ENCODE measurements around the gene NOTO.

Gene NOTO

DNA sequence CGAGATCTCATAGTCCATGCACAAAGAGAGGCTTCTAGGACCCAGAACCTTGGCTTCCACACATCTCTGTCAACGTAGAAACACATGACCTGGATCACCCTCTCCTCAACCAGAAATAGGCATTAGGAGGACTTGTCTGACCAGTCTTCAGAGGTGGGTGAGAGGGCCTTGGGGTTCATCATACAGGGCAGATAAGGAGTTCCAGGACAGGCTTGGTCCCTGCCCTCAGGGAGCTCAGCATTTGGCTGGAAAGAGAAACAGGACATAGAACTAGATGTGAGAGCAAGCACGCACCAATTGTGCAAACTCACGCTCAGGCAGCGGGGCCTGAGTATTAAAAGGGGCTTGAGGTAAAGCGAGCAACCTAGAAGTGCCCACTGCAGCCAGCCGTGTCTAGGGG, 28.6 kb upstream of the NOTO start:
- H3K4me1 ChIP-seq (ENCODE audit: control insufficient read depth, insufficient read depth, low read length) = peaks cover 11% of the 10 kb centered on the region
- H3K36me3 ChIP-seq (ENCODE audit: control insufficient read depth, insufficient read depth, low read length) = no peaks in the 10 kb centered on the region
- H3K27me3 ChIP-seq (ENCODE audit: control insufficient read depth, insufficient read depth, low read length, poor library complexity, severe bottlenecking) = peaks cover 54% of the 10 kb centered on the region
- H3K9me3 ChIP-seq (ENCODE audit: control insufficient read depth, low read length) = no peaks in the 10 kb centered on the region
- 90 to 93% methylated on average over 7 of the region's 7 CpGs for WGBS, 2 experiments
- no peak overlapping the region for H3K4me3 ChIP-seq (ENCODE audit: insufficient read depth, low read depth, low read length)
- H3K27ac ChIP-seq (ENCODE audit: insufficient read depth, low read depth, low read length, poor library complexity, severe bottlenecking) = no peak overlapping the region

DNA sequence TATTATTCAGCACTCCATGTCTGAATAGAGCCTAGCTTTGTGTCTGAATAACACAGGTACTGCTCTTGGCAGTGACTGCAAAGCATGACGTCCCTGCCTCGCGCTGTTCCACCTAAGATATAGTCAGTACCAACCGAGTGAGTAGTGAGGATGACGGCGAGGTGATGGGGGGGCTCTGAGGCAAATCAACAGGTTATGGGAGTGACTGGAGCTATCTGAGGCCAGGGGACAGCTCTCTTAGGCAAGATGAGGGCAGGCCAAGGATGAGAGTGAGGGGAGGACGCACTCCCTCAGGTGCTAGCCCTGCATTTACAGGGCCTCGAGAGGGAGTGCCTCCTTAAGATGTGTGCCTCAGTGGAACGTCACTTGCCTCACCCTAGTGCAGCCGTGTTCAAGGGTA, 28.1 kb upstream of the NOTO start:
- Histone ChIP-seq H3K36me3 (ENCODE audit: control insufficient read depth, insufficient read depth, low read length) (no peaks in the 10 kb centered on the region), H3K27ac (ENCODE audit: insufficient read depth, low read depth, low read length, poor library complexity, severe bottlenecking) (no peak overlapping the region), H3K9me3 (ENCODE audit: control insufficient read depth, low read length) (no peaks in the 10 kb centered on the region), H3K27me3 (ENCODE audit: control insufficient read depth, insufficient read depth, low read length, poor library complexity, severe bottlenecking) (peaks cover 55% of the 10 kb centered on the region), H3K4me3 (ENCODE audit: insufficient read depth, low read depth, low read length) (no peak overlapping the region), H3K4me1 (ENCODE audit: control insufficient read depth, insufficient read depth, low read length) (peaks cover 11% of the 10 kb centered on the region)
- WGBS, 2 experiments = 89 to 91% methylated on average over 10 of the region's 10 CpGs

DNA sequence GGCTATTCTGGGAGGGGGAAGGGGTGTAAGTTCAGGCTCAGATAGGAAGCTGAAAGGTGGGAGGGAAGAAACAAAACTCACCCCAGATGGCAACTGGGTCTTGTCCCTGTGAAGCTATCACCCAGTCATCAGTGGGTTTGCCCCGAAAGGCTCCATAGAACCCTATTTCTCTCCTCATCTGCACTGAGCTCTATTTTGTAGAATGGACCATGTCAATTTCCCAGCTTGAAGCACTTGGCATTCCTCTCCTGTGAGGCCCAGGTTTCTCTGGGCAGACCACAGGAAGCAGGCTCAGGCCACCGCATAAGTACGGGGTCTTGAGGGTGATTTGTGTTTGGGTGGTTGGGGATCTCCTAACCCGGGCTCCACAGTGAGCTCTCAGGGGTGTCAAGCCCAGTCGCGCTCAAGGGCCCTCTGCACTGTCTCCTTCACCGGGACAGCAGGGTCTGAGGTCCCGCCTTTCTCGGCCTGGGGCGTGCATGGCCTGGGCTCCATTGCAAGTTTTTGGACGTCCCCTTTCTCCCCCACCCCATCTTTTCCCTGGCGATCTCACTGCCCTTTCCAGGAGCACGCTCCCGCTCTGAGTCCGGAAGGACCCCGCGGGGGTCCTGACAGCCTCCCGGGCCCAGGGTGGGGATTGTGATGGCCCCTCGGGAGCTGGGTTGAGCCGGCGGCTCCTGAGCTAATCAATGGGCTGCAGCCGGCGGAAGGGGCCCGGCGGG, 27.3 kb upstream of the NOTO start:
- peaks cover 63% of the 10 kb centered on the region for H3K27me3 ChIP-seq (ENCODE audit: control insufficient read depth, insufficient read depth, low read length, poor library complexity, severe bottlenecking)
- H3K9me3 ChIP-seq (ENCODE audit: control insufficient read depth, low read length) = no peaks in the 10 kb centered on the region
- peaks cover 11% of the 10 kb centered on the region for H3K4me1 ChIP-seq (ENCODE audit: control insufficient read depth, insufficient read depth, low read length)
- WGBS, 2 experiments = 7% methylated on average over 25 of the region's 25 CpGs
- H3K4me3 ChIP-seq (ENCODE audit: insufficient read depth, low read depth, low read length) = peak overlapping the region; percentile 30
- H3K36me3 ChIP-seq (ENCODE audit: control insufficient read depth, insufficient read depth, low read length) = no peaks in the 10 kb centered on the region
- no peak overlapping the region for H3K27ac ChIP-seq (ENCODE audit: insufficient read depth, low read depth, low read length, poor library complexity, severe bottlenecking)

DNA sequence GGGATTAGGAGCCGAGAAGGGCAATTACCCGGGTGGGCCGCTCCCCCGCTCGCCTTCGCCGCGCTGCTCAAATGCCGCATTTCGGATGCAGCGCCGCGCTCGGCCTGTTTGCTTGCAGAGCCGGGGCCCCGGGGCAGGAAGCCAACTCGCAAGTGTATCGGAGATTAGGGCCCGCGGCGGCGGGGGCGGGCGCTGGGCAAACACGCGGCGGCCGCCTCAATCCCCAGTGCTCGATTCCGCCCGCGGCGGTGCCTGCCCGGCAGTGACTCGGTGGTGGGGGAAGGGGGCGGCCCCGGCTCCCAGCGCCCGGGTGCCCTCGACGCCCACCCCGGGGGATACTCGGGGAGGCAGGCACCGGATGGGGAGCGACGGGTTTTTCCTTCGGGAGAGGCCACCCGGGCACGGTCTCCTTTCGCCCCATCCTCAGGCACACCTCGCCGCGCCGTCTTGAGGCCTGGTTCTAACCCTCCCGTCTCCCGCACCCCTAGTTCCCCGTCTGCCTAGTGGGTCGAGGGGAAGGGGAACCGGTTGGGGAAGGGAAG, 26.6 kb upstream of the NOTO start:
- Histone ChIP-seq H3K27me3 (ENCODE audit: control insufficient read depth, insufficient read depth, low read length, poor library complexity, severe bottlenecking) (peaks cover 69% of the 10 kb centered on the region), H3K27ac (ENCODE audit: insufficient read depth, low read depth, low read length, poor library complexity, severe bottlenecking) (no peak overlapping the region), H3K36me3 (ENCODE audit: control insufficient read depth, insufficient read depth, low read length) (no peaks in the 10 kb centered on the region), H3K4me1 (ENCODE audit: control insufficient read depth, insufficient read depth, low read length) (peaks cover 11% of the 10 kb centered on the region), H3K9me3 (ENCODE audit: control insufficient read depth, low read length) (no peaks in the 10 kb centered on the region), H3K4me3 (ENCODE audit: insufficient read depth, low read depth, low read length) (peak overlapping the region; percentile 30)
- WGBS, 2 experiments = 1% methylated on average over 59 of the region's 59 CpGs

DNA sequence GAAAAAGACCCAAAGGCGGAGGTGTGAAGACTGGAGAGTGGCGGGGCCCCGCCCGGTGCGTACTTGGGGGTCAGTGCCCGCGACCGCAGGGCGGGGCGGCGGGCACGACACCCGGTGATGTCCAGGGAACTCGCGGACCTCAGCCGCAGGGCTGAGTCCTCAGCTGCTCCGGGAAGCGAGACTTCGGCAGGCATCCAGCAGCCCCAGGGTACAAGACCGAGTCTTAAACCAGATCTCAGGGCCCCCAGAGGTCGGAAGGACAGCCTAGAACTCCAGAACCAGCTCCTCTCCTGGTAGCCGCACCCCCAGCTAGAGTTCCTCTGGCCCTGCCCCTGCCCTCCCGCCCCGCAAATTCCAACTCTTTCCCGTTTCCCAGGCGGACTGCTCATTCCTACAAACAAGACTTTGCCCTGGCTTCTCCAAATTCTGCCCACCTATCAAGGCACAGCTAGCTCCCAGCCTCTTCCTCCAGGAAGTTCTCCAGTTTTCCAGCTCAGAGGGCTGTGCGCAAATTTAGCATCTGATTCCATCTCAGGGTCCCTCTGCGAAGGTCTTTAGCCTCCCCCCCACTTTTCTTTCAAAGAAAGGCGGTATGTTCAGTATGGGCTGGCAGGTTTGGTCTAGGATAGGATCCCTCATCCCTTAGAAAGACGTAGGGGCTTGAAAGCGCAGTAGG, 26.0 kb upstream of the NOTO start:
- Histone ChIP-seq H3K27ac (ENCODE audit: insufficient read depth, low read depth, low read length, poor library complexity, severe bottlenecking) (no peak overlapping the region), H3K4me1 (ENCODE audit: control insufficient read depth, insufficient read depth, low read length) (peaks cover 11% of the 10 kb centered on the region), H3K27me3 (ENCODE audit: control insufficient read depth, insufficient read depth, low read length, poor library complexity, severe bottlenecking) (peaks cover 70% of the 10 kb centered on the region), H3K4me3 (ENCODE audit: insufficient read depth, low read depth, low read length) (peak overlapping the region; percentile 30), H3K36me3 (ENCODE audit: control insufficient read depth, insufficient read depth, low read length) (no peaks in the 10 kb centered on the region), H3K9me3 (ENCODE audit: control insufficient read depth, low read length) (no peaks in the 10 kb centered on the region)
- 2% methylated on average over 31 of the region's 31 CpGs for WGBS, 2 experiments

DNA sequence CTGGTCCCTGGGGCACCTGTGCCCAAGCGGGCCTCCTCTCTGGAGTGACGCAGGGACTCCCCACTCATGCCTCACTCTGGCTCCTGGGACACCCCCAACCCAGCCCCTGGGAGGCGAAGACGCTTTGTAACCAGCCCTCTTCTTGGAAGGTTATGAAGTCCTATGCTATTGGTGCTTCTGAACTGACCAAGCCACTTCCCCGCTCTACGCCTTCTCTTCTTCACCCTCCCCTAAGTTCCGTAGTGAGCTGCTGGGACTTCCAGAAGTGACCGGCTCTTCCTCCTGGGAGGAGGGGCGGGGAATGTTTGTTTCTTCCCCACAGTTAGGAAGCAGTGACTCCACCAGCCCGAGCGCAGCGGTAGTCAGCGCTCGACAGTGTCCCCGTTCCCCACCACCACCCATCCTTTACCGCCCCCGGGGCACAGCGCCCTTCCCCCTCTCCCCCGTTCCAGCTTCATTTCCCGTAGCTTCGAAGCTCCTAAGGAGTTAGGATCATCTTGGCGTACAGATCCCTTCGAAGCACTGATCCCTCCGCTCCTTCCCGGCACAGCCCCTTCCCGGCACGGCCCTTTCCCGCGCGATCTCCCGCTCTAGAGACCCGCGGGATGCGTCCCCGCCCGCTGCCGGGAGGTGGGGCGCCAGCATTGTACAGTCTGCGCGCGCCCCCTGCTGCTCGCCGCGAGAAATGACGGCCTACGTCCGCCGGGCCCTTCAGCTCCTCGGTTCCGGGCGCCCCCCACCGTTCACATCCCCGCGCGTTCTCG, 25.3 kb upstream of the NOTO start:
- H3K4me1 ChIP-seq (ENCODE audit: control insufficient read depth, insufficient read depth, low read length) = peaks cover 11% of the 10 kb centered on the region
- peaks cover 70% of the 10 kb centered on the region for H3K27me3 ChIP-seq (ENCODE audit: control insufficient read depth, insufficient read depth, low read length, poor library complexity, severe bottlenecking)
- no peaks in the 10 kb centered on the region for H3K9me3 ChIP-seq (ENCODE audit: control insufficient read depth, low read length)
- WGBS, 2 experiments = 1% methylated on average over 56 of the region's 56 CpGs
- no peak overlapping the region for H3K27ac ChIP-seq (ENCODE audit: insufficient read depth, low read depth, low read length, poor library complexity, severe bottlenecking)
- no peaks in the 10 kb centered on the region for H3K36me3 ChIP-seq (ENCODE audit: control insufficient read depth, insufficient read depth, low read length)
- peak overlapping the region; percentile 38 for H3K4me3 ChIP-seq (ENCODE audit: insufficient read depth, low read depth, low read length)

DNA sequence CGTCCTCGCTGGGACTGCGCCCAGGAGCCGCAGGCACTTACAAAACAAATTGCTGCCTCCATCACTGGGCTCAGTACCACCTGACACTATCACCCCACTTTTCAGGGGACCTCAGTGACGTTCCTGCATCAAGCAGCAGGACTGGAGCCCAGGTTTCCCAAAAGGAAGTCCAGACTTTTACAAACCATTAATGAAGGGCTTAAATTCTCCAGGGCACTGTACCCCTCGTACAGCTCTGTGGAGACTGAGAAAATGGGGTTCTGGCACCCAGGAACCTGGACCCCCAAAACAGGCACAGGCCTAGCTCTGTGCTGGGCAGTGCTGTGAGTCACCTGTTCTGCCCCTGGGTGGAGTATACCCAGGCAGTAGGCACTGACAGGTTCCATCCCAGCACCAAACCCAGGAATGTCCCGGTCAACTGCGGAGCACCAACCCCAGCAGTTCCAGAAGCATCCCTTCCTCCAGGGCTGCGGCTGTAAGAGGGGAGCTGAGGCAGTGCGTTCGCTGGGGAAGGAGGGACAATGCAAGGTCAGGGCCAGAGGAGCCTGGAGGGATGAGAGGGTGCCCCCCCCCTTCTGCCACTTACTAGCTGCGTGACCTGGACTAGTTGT, 24.6 kb upstream of the NOTO start:
- H3K36me3 ChIP-seq (ENCODE audit: control insufficient read depth, insufficient read depth, low read length) = no peaks in the 10 kb centered on the region
- peak overlapping the region; percentile 38 for H3K4me3 ChIP-seq (ENCODE audit: insufficient read depth, low read depth, low read length)
- no peak overlapping the region for H3K27ac ChIP-seq (ENCODE audit: insufficient read depth, low read depth, low read length, poor library complexity, severe bottlenecking)
- peaks cover 70% of the 10 kb centered on the region for H3K27me3 ChIP-seq (ENCODE audit: control insufficient read depth, insufficient read depth, low read length, poor library complexity, severe bottlenecking)
- peaks cover 11% of the 10 kb centered on the region for H3K4me1 ChIP-seq (ENCODE audit: control insufficient read depth, insufficient read depth, low read length)
- no peaks in the 10 kb centered on the region for H3K9me3 ChIP-seq (ENCODE audit: control insufficient read depth, low read length)
- WGBS, 2 experiments = 25 to 26% methylated on average over 11 to 12 of the region's 12 CpGs

DNA sequence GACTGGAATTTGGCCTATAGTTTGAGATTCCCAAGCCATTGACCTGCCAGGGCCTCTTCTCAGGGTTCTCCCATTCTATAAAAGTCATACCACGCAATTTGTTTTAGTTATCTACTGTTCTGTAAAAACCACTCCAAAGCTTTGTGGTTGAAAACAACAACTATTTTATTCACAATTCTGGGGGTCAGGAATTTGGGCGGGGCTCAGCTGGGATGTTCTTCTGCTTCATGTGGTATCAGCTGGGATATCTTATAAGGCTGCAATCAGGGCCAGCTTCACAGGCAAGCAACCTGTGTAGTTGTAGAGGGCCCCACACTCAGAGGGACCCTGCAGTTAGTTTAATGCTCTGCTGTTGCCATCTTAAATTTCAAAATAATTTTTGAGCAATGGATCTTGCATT, 16.4 kb upstream of the NOTO start:
- Histone ChIP-seq H3K4me3 (ENCODE audit: insufficient read depth, low read depth, low read length) (no peak overlapping the region), H3K4me1 (ENCODE audit: control insufficient read depth, insufficient read depth, low read length) (no peaks in the 10 kb centered on the region), H3K27ac (ENCODE audit: insufficient read depth, low read depth, low read length, poor library complexity, severe bottlenecking) (no peak overlapping the region), H3K9me3 (ENCODE audit: control insufficient read depth, low read length) (no peaks in the 10 kb centered on the region), H3K36me3 (ENCODE audit: control insufficient read depth, insufficient read depth, low read length) (no peaks in the 10 kb centered on the region), H3K27me3 (ENCODE audit: control insufficient read depth, insufficient read depth, low read length, poor library complexity, severe bottlenecking) (peaks cover 9% of the 10 kb centered on the region)
- WGBS, 2 experiments = 88 to 90% methylated on average over 2 of the region's 2 CpGs

DNA sequence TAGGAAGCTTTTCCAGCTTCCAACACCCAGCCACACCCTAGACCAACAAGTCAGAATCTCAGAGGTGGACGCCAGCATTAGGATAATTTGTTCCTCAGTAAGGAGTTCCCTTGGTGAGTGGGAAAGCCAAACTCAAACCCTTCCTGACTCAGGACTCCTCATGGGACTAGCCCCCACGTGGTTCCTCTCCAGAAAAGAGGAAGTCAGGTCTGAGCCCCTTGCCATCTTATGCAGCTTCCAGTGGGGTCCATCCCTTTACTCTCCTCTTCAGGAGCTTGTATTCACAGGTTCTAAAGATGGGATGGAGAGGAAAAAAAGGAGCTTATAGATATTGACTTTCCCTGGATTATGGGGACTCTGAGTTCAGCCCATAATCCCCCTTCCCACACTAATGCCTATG, 14.8 kb upstream of the NOTO start:
- H3K27me3 ChIP-seq (ENCODE audit: control insufficient read depth, insufficient read depth, low read length, poor library complexity, severe bottlenecking) = peaks cover 9% of the 10 kb centered on the region

DNA sequence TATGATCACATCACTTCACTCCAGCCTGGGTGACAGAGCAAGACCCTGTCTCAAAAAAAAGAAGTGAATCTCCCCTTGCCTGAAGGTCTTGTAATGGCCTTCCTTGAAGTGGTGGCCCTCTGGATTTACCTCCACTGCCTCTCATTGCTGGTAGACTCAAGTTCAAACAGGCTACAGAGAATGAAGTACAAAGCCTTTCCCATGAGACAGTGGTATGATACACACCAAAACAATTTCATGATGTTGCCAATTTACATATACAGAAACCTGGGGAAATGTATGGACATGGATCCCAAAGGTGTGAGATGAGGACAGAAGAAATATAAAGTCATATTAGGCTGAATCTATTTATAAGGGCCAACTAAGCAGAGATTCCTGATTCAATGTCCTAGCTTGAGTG, 4.8 kb upstream of the NOTO start:
- no peaks in the 10 kb centered on the region for H3K9me3 ChIP-seq (ENCODE audit: control insufficient read depth, low read length)
- H3K4me1 ChIP-seq (ENCODE audit: control insufficient read depth, insufficient read depth, low read length) = no peaks in the 10 kb centered on the region
- no peak overlapping the region for H3K27ac ChIP-seq (ENCODE audit: insufficient read depth, low read depth, low read length, poor library complexity, severe bottlenecking)
- no peaks in the 10 kb centered on the region for H3K36me3 ChIP-seq (ENCODE audit: control insufficient read depth, insufficient read depth, low read length)
- H3K27me3 ChIP-seq (ENCODE audit: control insufficient read depth, insufficient read depth, low read length, poor library complexity, severe bottlenecking) = peaks cover 28% of the 10 kb centered on the region
- no peak overlapping the region for H3K4me3 ChIP-seq (ENCODE audit: insufficient read depth, low read depth, low read length)

More for the DNA sequence above, 14.8 kb upstream of the NOTO start:
- no peaks in the 10 kb centered on the region for H3K36me3 ChIP-seq (ENCODE audit: control insufficient read depth, insufficient read depth, low read length)
- H3K9me3 ChIP-seq (ENCODE audit: control insufficient read depth, low read length) = no peaks in the 10 kb centered on the region
- no peak overlapping the region for H3K27ac ChIP-seq (ENCODE audit: insufficient read depth, low read depth, low read length, poor library complexity, severe bottlenecking)
- H3K4me1 ChIP-seq (ENCODE audit: control insufficient read depth, insufficient read depth, low read length) = no peaks in the 10 kb centered on the region
- WGBS, 2 experiments = 61 to 68% methylated on average over 2 of the region's 2 CpGs
- H3K4me3 ChIP-seq (ENCODE audit: insufficient read depth, low read depth, low read length) = no peak overlapping the region

All from ectodermal cell (in vitro differentiated cells).